ENCODE data around the gene RBBP9. TPM values are rescaled to one million over a fixed set of nuclear protein-coding genes. Genes with fewer than 3 reads are reported as not detected.

The RBBP9 gene
- polyA plus RNA-seq, 1 donor from 2014 or later = 34.4 TPM

DNA sequence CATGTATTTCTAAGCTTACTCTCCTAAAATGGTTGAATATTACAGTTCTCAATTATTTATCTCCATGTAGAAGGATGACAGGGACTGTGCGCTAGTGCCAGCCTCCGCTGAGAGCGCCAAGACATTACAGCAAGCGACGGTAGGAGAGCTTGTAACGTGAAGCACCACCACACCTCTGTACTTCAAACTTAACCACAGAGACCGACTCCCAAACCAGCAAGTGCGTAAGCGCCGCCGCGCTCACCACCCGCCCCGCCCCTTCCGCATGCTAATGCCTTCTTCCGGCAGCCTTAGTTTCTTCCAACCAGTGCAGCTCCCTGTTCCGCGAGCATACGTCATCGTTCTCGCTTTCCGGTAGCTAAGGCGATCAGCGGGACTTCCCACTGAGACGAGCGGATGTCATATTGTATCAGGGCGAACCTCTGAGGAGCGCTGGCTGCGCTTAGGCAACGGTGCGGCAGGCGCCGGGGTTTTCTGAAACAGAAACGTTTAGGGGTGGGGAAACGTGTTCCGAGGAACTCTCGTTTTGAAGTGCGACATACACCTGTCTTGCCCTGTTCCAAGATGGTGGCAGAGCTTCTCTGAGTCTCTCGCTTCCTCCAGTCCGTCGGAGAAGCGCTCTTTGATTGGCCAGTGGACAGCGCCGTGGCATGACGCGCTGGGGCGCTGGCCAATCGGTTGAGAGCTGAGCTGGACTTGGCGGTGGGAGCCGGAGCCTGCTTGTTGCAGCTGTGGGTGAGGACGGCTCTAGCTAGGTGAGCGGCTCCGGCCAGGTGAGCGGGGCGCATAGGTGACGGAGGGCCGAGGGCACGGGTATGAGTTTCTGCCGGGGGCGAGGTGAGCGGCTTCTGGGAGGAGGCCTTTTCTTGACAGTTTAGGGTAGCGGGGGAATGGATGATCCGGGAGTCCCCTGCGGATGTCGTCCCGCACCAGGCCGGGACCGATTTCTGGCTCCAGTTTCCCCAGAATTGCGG lies 10.5 kb upstream of the RBBP9 start, which contains the start of gene SEC23B:
TSS of gene SEC23B (plus strand) at position 723 of the 974 bp plus-strand sequence. CDS start 2,896 bp downstream, outside the sequence.
- Histone ChIP-seq H3K9ac (ENCODE audit: low read length) (peak within 1 kb of the TSS; percentile 95), H3K4me3 (ENCODE audit: low read length) (peak within 1 kb of the TSS; percentile 92), H3K9me2 (ENCODE audit: insufficient read depth, low read length) (no peaks in the 10 kb centered on the region), H3F3A (ENCODE audit: insufficient read depth, low read length, poor library complexity, severe bottlenecking) (no peaks in the 10 kb centered on the region), H3K9me3 (ENCODE audit: low read length) (no peaks in the 10 kb centered on the region), H3K79me2 (replicated peaks; ENCODE audit: insufficient read depth, low read length) (peaks cover 14% of the 10 kb centered on the region), H3K27ac (ENCODE audit: low read length) (peak within 1 kb of the TSS; percentile 99), H3K36me3 (ENCODE audit: insufficient read depth, low read length) (no peaks in the 10 kb centered on the region), H3K4me2 (ENCODE audit: low read length) (peak within 1 kb of the TSS; percentile 100), H3K27me3 (ENCODE audit: insufficient read depth, low read depth, low read length) (no peaks in the 10 kb centered on the region), H2AFZ (ENCODE audit: low read depth, low read length) (peak within 1 kb of the TSS; percentile 62), H4K20me1 (ENCODE audit: insufficient read depth) (no peaks in the 10 kb centered on the region)
- peak; percentile 87 for TF ChIP-seq MXI1 (conservative IDR thresholded peaks at IDR 0.05; ENCODE audit: poor library complexity, severe bottlenecking)
- TF ChIP-seq REST (IDR thresholded peaks at IDR 0.05; ENCODE audit: borderline replicate concordance) = peak; percentile 88
- peak; percentile 34 for TF ChIP-seq SMC3 (conservative IDR thresholded peaks at IDR 0.05; ENCODE audit: poor library complexity)
- peak; percentile 30 for TF ChIP-seq RAD21 (conservative IDR thresholded peaks at IDR 0.05)
- TF ChIP-seq, protein P1, sequence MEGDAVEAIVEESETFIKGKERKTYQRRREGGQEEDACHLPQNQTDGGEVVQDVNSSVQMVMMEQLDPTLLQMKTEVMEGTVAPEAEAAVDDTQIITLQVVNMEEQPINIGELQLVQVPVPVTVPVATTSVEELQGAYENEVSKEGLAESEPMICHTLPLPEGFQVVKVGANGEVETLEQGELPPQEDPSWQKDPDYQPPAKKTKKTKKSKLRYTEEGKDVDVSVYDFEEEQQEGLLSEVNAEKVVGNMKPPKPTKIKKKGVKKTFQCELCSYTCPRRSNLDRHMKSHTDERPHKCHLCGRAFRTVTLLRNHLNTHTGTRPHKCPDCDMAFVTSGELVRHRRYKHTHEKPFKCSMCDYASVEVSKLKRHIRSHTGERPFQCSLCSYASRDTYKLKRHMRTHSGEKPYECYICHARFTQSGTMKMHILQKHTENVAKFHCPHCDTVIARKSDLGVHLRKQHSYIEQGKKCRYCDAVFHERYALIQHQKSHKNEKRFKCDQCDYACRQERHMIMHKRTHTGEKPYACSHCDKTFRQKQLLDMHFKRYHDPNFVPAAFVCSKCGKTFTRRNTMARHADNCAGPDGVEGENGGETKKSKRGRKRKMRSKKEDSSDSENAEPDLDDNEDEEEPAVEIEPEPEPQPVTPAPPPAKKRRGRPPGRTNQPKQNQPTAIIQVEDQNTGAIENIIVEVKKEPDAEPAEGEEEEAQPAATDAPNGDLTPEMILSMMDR (IDR thresholded peaks at IDR 0.05; ENCODE audit: poor library complexity, severe bottlenecking) = no peak
- no peak for TF ChIP-seq EZH2 (IDR thresholded peaks at IDR 0.05; ENCODE audit: borderline replicate concordance, insufficient read depth, low read length, poor library complexity, severe bottlenecking)
- TF ChIP-seq TAF1 (IDR thresholded peaks at IDR 0.05; ENCODE audit: low read depth) = peak; percentile 90
- peak; percentile 88 for TF ChIP-seq EP300 (conservative IDR thresholded peaks at IDR 0.05; ENCODE audit: poor library complexity, severe bottlenecking)
- peak; percentile 84 for TF ChIP-seq POLR2AphosphoS5 (IDR thresholded peaks at IDR 0.05)

DNA sequence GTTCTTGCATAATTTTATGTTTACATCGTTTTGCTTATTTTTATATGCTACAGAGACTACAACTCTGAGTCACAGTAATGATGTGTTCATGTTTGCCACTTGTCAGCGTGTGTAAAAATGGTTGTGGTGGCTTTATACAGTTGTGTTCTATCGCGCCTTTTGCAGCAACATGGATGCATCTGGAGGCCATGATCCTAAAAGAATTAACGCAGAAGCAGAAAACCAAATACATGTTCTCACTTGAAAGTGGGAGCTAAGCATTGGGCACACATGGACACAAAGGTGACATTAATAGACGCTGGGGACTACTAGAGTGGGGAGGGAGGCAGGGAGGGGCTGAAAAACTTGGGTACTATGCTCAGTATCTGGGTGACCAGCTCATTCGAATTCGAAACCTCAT lies 9.7 kb upstream of the RBBP9 start:
- peak overlapping the region; percentile 53 for H2AFZ ChIP-seq (ENCODE audit: low read depth, low read length)
- H3K4me3 ChIP-seq (ENCODE audit: low read length) = peak overlapping the region; percentile 92
- H3F3A ChIP-seq (ENCODE audit: insufficient read depth, low read length, poor library complexity, severe bottlenecking) = no peaks in the 10 kb centered on the region
- peaks cover 14% of the 10 kb centered on the region for H3K79me2 ChIP-seq (replicated peaks; ENCODE audit: insufficient read depth, low read length)
- H3K4me2 ChIP-seq (ENCODE audit: low read length) = peak overlapping the region; percentile 74
- H3K27me3 ChIP-seq (ENCODE audit: insufficient read depth, low read depth, low read length) = no peaks in the 10 kb centered on the region
- H3K9me3 ChIP-seq (ENCODE audit: low read length) = no peaks in the 10 kb centered on the region
- TF ChIP-seq EP300 (conservative IDR thresholded peaks at IDR 0.05; ENCODE audit: poor library complexity, severe bottlenecking) = no peak
- TF ChIP-seq EZH2 (IDR thresholded peaks at IDR 0.05; ENCODE audit: borderline replicate concordance, insufficient read depth, low read length, poor library complexity, severe bottlenecking) = no peak
- TF ChIP-seq MXI1 (conservative IDR thresholded peaks at IDR 0.05; ENCODE audit: poor library complexity, severe bottlenecking) = no peak
- TF ChIP-seq TAF1 (IDR thresholded peaks at IDR 0.05; ENCODE audit: low read depth) = no peak
- TF ChIP-seq POLR2AphosphoS5 (IDR thresholded peaks at IDR 0.05) = no peak
- TF ChIP-seq, protein P1 (IDR thresholded peaks at IDR 0.05; ENCODE audit: poor library complexity, severe bottlenecking) = no peak
- no peak for TF ChIP-seq RAD21 (conservative IDR thresholded peaks at IDR 0.05)
- no peak for TF ChIP-seq REST (IDR thresholded peaks at IDR 0.05; ENCODE audit: borderline replicate concordance)
- no peak for TF ChIP-seq SMC3 (conservative IDR thresholded peaks at IDR 0.05; ENCODE audit: poor library complexity)
- H4K20me1 ChIP-seq (ENCODE audit: insufficient read depth) = no peaks in the 10 kb centered on the region
- H3K9me2 ChIP-seq (ENCODE audit: insufficient read depth, low read length) = no peaks in the 10 kb centered on the region
- peak overlapping the region; percentile 99 for H3K27ac ChIP-seq (ENCODE audit: low read length)
- peak overlapping the region; percentile 95 for H3K9ac ChIP-seq (ENCODE audit: low read length)
- H3K36me3 ChIP-seq (ENCODE audit: insufficient read depth, low read length) = no peaks in the 10 kb centered on the region
